ENCODE results near the gene CYP26B1. TPM values are rescaled to one million over a fixed set of nuclear protein-coding genes. Genes with fewer than 3 reads are reported as not detected.
"Not testable (repeated sequence)": the region's sequence is repeated elsewhere in the genome, so short reads cannot be mapped to it uniquely, and the experiment has no call there.

Gene CYP26B1
- total and polyA plus RNA-seq, 8 donors = 3.1 to 7.6 (median 4.9) TPM

GRCh38 chr2:72089028-72089427 is 58.6 kb downstream of the CYP26B1 start:
- H3K4me1 ChIP-seq = no peaks in the 10 kb centered on the region
- TF ChIP-seq CTCF (IDR thresholded peaks at IDR 0.05) = no peak
- no peaks in the 10 kb centered on the region for H3K27me3 ChIP-seq
- H3K9me3 ChIP-seq = no peaks in the 10 kb centered on the region
- H3K4me3 ChIP-seq = no peak overlapping the region
- no peak for DNase-seq
- no peaks in the 10 kb centered on the region for H3K36me3 ChIP-seq
- no peak overlapping the region for H3K27ac ChIP-seq
- intact Hi-C loops (cut with DNase I) = no loop called here
- ATAC-seq = no peak

DNA sequence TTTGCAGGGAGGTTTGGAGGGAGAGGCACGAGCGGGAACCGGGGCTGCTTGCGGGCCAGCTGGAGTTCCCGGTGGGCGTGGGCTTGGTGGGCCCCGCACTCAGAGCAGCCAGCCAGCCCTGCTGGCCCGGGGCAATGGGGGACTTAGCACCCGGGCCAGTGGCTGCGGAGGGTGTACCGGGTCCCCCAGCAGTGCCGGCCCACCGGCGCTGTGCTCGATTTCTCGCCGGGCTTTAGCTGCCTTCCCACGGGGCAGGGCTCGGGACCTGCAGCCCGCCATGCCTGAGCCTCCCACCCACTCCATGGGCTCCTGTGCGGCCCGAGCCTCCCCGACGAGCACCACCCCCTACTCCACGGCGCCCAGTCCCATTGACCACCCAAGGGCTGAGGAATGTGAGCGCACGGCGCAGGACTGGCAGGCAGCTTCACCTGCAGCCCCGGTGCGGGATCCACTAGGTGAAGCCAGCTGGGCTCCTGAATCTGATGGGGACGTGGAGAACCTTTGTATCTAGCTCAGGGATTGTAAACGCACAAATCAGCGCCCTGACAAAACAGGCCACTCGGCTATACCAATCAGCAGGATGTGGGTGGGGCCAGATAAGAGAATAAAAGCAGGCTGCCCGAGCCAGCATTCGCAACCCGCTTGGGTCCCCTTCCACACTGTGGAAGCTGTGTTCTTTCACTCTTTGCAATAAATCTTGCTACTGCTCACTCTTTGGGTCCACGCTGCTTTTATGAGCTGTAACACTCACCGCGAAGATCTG is 60.6 kb downstream of the CYP26B1 start:
- H3K36me3 ChIP-seq; ATAC-seq; H3K27me3 ChIP-seq; intact Hi-C loops (cut with DNase I); H3K4me3 ChIP-seq; H3K4me1 ChIP-seq; H3K9me3 ChIP-seq; H3K27ac ChIP-seq: not testable (repeated sequence)
- peak in 1 of 4 donors; percentile 59 for DNase-seq

- no peak for TF ChIP-seq CTCF (IDR thresholded peaks at IDR 0.05)
- Histone ChIP-seq H3K4me1 (no peaks in the 10 kb centered on the region), H3K27me3 (no peaks in the 10 kb centered on the region), H3K9me3 (peaks cover 0 to 4% of the 10 kb centered on the region in 2 donors), H3K27ac (no peak overlapping the region), H3K4me3 (no peak overlapping the region), H3K36me3 (no peaks in the 10 kb centered on the region)
- intact Hi-C loops (cut with DNase I) = no loop called here
- no peak for DNase-seq
- no peak for ATAC-seq
These were observed 62.1 kb downstream of the CYP26B1 start for GRCh38 chr2:72085513-72085912.

DNA sequence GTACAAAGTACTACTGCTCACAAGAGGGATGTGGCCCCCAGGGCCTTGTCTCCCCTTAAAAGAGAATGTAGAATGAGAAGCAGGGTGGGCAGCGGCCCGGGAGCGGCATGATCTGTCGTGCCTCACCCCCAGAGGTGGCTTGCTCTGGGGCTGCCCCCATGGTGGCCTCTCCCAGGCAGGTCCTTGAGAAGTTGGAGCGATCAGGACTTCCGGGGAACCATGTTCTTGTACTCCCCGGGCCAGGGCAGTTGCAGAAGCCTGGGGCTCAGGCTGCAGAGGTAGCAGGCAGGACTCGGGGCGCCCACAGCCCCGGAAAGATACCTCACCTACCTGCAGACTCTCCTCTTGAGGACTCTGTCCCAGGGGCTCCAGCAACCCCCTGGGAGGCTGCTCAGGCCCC is 62.6 kb downstream of the CYP26B1 start:
- Histone ChIP-seq H3K9me3 (peaks cover 0 to 4% of the 10 kb centered on the region in 2 donors), H3K4me3 (no peak overlapping the region), H3K27me3 (no peaks in the 10 kb centered on the region), H3K36me3 (no peaks in the 10 kb centered on the region), H3K4me1 (no peaks in the 10 kb centered on the region), H3K27ac (no peak overlapping the region)
- ATAC-seq (no peak), DNase-seq (peak in 1 of 4 donors; percentile 69)
- intact Hi-C loops (cut with DNase I) = no loop called here
- TF ChIP-seq CTCF (IDR thresholded peaks at IDR 0.05) = no peak

DNA sequence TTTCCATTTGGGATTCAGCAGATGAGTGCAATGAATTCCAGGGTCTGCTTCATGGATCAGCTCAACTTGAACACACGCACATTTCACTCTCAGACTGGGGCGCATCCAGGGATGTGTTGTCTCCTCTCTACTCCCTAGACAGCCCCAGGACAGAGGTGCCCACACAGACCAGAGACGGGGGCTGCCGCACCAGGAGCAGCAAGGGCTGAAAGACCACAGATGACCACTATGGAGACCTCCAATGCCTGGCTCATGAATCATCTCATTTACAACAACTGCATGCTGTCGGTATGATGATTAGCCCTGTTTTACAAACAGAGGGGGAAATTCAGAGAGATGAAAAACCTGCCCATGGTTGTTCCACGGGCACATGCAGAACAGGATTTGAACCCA is 63.1 kb downstream of the CYP26B1 start:
- DNase-seq (peak in 1 of 4 donors; percentile 54), ATAC-seq (no peak)
- Histone ChIP-seq H3K27ac (no peak overlapping the region), H3K4me1 (no peaks in the 10 kb centered on the region), H3K4me3 (no peak overlapping the region), H3K36me3 (no peaks in the 10 kb centered on the region), H3K27me3 (no peaks in the 10 kb centered on the region), H3K9me3 (peaks cover 0 to 4% of the 10 kb centered on the region in 2 donors)
- TF ChIP-seq CTCF (IDR thresholded peaks at IDR 0.05) = no peak
- intact Hi-C loops (cut with DNase I) = no loop called here
